IPS DF 4.7 (cell line): ENCODE results near the gene OPCML.

ENCODE experiments used
- DNase-seq: peaks from one replicate; pipeline ENCODE4 v3.0.0-alpha.2; 2013; ENCODE audit warnings: low spot score; ENCODE audit errors: extremely low read depth

The OPCML gene

GRCh38 chr11:132944569-132944944 lies 587.7 kb downstream of the OPCML start:
- no peak for DNase-seq

- no peak for DNase-seq
These were observed 588.4 kb downstream of the OPCML start for GRCh38 chr11:132943706-132944568.

GRCh38 chr11:132943357-132943705 lies 589.0 kb downstream of the OPCML start:
- DNase-seq = no peak

GRCh38 chr11:132942611-132943356 lies 589.5 kb downstream of the OPCML start:
- no peak for DNase-seq

GRCh38 chr11:132941761-132942160 lies 590.5 kb downstream of the OPCML start:
- DNase-seq = no peak

- DNase-seq = no peak
These were observed 591.2 kb downstream of the OPCML start for GRCh38 chr11:132941024-132941646.

GRCh38 chr11:132937016-132937415 lies 595.3 kb downstream of the OPCML start:
- DNase-seq = no peak

- DNase-seq = no peak
These were observed 596.9 kb downstream of the OPCML start for GRCh38 chr11:132935383-132935782.

- DNase-seq = no peak
These were observed 598.6 kb downstream of the OPCML start for GRCh38 chr11:132933703-132934102.

- no peak for DNase-seq
These were observed 606.4 kb downstream of the OPCML start for GRCh38 chr11:132925825-132926469.

GRCh38 chr11:132921597-132921996 lies 610.7 kb downstream of the OPCML start:
- DNase-seq = no peak

GRCh38 chr11:132920451-132921096 lies 611.7 kb downstream of the OPCML start:
- no peak for DNase-seq

- no peak for DNase-seq
These were observed 617.7 kb downstream of the OPCML start for GRCh38 chr11:132914600-132914999.

GRCh38 chr11:132913886-132914285 lies 618.4 kb downstream of the OPCML start:
- DNase-seq = no peak

GRCh38 chr11:132913295-132913694 lies 619.0 kb downstream of the OPCML start:
- no peak for DNase-seq

- DNase-seq = no peak
These were observed 621.1 kb downstream of the OPCML start for GRCh38 chr11:132911186-132911585.

GRCh38 chr11:132910011-132910760 lies 622.1 kb downstream of the OPCML start:
- no peak for DNase-seq

- DNase-seq = no peak
These were observed 623.2 kb downstream of the OPCML start for GRCh38 chr11:132909021-132909606.

- DNase-seq = no peak
These were observed 623.9 kb downstream of the OPCML start for GRCh38 chr11:132908414-132908810.
